NCI-H128 (cell line): ENCODE results near the gene ARHGEF39.
A peak's percentile ranks its signal among the peaks of the same experiment; 100 is the strongest.
"Not testable (repeated sequence)": the region's sequence is repeated elsewhere in the genome, so short reads cannot be mapped to it uniquely, and the experiment has no call there.

Source experiments
- DNase-seq: peaks from one replicate; lab custom pipeline; 2025; ENCODE audit not compliant: unreplicated experiment; lab: John Stamatoyannopoulos, UW

The ARHGEF39 gene

DNA sequence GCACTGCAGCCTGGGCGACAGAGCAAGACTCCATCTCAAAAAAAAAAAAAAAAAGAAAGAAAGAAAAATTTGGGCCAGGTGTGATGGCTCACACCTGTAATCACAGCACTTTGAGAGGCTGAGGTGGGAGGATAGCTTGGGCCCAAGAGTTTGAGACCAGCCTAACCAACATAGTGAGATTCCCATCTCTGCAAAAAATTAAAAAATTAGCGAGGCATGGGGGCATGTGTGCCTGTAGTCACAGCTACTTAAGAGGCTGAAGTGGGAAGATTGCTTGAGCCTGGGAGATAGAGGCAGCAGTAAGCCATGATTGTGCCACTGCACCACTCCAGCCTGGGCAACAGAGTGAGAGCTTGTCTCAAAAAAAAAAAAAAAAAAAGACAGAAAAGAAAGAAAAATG, 11.4 kb downstream of the ARHGEF39 start:
- DNase-seq = no peak

DNA sequence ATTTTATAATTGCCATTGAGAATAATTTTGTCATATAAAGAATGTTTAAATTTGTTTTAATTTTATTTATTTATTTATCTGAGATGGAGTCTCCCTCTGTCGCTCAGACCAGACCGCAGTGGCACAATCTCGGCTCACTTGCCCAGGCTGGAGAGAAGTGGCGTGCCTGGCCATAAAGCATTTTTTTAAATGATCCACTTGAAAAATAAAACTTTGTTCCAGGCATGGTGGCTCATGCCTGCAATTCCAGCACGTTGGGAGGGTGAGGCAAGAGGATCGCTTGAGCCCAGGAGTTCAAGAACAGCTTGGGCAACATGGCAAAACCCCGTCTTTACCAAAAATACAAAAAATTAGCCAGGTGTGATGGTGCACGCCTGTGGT, 12.2 kb downstream of the ARHGEF39 start:
- no peak for DNase-seq

DNA sequence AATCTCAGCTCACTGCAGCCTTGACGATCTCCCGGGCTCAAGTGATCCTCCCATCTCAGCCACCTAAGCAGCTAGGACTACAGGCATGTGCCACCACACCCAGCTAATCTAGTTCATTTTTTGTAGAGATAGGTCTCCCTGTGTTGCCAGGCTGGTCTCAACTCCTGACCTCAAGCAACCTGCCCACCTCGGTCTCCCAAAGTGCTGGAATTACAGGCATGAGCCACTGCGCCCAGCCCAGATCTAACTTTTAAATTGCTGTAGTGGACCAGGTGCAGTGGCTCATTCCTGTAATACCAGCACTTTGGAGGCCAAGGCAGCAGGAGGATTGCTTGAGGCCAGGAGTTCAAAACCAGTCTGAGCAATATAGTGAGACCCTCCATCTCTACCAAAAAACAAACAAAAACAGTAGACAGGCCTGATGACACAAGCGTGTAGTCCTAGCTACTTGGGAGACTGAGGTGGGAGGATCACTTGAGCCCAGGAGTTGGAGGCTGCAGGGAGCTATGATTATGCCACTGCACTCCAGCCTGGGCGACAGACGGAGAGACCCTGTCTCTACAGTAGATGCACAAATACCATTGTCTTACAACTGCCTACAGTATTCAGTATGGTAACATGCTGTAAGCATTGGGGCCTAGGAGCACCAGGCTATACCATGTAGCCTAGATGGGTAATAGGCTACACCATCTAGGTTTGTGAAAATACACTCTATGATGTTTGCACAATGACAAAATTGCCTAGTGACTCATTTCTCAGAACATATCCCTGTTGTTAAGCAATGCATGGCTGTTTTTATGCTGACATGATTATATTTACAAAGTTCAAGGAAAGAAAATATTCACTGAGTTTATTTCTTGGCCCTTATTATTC, 12.8 kb downstream of the ARHGEF39 start:
- no peak for DNase-seq

DNA sequence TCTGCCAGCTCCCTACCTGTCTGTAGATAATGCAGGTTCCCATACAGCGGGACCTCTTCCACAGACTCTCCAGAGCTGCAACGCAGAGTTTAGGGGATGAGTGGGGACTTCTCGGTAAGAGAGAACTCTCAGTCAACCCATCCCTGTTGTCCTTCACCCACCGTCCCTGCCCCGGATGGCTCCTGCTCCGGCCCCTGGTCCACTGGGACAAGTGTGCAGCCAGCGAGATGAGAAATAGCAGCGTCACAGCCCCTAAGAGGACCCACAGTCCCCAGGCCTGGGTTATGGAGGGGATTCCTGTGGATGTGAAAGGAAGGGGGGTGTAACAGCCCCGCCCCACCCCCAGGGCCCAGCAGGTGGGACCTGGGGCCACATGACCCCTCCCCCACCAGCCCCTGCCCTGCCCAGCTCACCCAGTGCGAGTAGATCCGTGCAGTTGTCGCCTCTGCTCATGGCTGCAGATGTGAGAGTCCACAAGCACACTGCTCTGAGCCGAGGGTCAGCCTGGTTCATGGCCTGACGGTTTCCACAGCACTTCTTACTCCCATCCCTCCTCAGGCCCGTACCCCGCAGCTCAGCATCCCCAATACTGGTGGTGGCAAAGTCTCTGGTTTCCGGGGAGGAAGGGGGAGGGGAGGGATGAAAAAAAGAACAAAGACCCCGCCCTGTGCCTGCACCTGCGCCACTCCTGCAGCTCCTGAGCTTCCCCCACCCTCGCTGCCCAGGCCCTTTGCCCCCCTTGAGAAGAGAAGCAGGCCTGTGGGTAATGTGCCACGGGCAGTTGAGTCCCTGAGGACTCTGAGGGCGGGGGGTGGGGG, 14.4 kb downstream of the ARHGEF39 start, which contains the start of gene SIT1:
SIT1 (minus strand) TSS at position 591 of the 818 bp plus-strand sequence; CDS start at position 513, 78 bp downstream.
- DNase-seq = no peak

DNA sequence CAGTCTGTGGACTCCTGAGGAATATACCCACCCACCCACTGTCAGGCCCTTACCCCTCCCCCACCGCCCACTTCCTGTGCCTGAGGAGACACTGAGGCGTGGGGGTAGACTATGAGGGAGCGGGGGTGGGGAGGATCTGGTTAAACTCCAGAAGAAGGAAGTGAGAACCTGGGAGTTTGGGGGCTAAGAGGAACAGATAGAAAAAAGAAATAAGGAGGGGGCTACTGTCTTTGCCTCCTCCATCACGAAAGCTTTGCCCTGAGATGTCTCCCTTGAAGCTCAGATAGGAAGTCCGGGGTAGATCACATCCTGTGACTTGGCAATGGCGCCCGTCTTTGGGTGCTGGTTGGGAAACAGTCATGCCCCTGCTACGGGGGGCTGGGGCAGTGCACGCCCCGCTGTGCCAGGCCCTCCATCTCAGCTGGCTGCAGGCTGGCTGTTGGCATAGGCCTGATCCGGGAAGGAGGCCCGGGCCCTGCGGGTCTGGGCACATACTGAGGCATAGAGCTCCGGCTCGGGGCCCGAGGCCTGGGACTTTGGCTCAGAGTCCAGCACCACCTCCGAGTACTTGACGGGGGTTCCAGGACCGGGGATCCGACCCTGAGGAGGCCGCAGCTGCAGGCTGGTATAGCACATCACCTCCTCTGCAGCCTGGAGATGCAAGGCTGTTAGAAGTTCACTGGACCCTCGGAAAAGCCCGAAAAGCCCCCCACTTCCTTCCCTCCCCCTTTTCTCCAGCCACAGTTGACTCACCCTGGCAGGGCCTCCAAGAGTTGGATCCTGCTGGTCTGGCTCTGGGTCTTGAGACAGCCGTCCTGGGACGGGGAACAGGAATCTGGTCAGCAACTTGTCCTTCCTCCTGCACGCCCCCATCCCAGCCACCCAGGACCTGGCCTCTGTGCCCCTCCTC, 15.3 kb downstream of the ARHGEF39 start:
- DNase-seq = no peak

DNA sequence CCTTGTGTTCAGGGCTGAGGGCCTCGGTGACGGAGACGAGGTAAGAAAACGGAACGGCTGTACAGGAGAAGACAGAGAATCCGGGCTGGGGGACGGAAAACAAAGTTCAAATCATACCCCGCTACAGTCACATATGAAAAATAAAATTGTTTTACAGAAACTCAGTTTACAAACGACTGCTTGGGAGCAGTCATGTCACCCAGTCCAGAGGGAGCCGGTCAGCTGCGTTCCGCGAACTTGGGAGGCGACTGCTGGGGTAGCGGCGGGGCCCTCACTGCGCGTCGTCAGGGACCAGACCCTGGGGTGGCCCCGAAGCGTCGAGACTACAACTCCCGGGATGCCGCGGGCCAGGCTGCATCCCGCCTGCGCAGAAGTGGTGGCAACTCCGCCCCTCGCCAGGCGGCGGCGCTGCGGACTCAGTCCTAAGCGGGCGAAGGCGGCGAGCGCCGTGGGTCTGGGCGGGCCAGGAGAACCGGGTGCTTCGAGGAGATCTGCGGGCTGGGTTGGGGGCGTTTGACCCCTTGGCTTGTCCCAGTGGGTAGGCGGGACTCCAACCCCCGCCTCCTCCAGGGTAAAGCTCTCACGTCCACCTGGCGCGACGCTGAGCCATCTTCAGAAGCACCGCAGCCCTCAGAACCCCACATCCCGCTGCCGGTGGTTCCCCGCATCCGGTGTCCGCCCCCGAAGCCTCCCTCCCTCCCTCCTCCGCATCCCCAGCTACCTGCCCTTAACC, 18.3 kb downstream of the ARHGEF39 start:
- DNase-seq = peak; percentile 80

DNA sequence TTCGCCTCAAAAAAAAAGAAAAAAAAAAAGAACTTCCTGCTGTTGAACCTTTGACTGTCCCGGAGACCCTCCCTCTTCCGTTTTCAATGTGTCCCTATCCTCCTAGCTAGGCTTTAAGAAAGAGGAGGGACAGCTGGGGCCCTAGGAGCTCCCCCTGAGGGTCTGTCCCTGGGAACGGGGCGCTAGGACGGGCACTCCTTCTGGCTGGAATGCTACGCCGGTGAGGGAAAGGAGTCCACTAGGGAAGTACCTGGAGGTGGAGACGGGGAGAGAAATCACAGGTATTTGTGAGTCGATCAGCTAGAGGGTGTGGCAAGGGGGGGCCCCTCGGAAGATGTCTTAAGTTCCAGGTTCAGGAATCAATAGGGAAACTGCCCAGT, 18.9 kb downstream of the ARHGEF39 start:
- peak; percentile 30 for DNase-seq

DNA sequence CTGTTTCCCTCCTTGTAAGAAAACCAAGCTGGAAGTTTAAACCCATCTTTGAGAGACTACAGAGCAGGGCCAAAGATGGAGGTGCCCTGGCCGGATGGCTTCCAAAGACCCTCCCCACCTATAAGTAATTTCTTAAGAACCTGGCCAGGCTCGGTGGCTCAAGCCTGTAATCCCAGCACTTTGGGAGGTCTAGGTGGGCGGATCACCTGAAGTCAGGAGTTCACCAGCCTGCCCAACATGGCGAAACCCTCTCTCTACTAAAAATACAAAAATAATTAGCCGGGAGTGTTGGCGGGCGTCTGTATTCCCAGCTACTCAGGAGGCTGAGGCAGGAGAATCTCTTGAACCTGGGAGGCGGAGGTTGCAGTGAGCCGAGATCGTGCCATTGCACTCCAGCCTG, 19.3 kb downstream of the ARHGEF39 start:
- DNase-seq = not testable (repeated sequence)

DNA sequence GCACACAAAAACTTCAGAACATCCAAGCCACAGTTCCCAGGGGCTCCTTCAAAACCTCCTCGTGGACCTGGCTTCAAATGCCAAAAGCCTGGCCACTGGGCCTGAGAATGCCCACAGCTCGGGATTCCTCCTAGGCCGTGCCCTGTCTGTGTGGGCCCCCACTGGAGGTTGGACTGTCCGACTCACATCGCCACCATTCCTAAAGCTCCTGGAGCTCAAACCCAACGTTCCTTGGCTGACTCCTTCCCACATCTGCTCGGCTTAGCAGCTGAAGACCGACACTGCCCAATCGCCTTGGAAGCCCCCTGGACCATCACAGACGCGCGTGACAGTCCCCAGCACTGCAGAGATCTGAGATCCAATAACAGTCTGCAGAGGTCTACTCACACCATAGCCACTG, 21.9 kb downstream of the ARHGEF39 start:
- no peak for DNase-seq

DNA sequence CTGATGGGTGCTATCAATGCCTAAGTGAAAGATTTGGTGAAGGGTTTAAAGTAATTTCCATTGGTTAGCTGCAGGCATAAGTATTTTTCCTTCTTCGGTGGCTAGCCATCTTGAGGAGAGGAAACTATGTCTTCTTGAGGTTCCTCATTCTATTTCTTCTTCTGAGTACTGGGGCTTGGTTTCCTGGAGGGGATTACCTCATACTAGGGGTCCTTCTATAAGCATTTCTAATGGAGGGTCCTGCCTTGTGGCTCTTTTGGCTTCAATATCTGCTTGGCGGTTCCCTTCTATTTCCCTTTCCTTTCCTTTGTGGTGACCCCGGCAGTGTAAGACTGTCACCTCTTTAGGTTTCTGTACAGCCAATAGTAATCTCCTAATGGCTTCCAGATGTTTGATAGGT, 23.5 kb downstream of the ARHGEF39 start:
- DNase-seq = not testable (repeated sequence)

DNA sequence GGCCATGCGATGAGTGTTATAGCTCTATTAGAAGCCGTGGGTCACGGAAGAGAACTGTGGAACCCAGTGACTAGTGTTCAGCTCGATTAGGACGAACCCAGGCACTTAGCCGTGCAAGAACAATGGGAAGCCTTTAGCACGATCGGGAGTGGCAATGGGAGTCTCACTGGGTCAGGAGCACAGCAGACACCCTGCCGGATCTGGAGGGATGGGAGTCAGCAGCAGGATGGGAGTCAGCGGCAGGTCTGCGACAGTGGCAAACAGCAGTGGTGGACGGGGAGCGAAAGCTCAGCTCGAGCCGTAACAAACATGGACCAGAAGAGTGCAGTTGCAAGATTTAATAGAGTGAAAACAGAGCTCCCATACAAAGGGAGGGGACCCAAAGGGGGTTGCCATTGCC, 24.6 kb downstream of the ARHGEF39 start:
- DNase-seq = not testable (repeated sequence)

DNA sequence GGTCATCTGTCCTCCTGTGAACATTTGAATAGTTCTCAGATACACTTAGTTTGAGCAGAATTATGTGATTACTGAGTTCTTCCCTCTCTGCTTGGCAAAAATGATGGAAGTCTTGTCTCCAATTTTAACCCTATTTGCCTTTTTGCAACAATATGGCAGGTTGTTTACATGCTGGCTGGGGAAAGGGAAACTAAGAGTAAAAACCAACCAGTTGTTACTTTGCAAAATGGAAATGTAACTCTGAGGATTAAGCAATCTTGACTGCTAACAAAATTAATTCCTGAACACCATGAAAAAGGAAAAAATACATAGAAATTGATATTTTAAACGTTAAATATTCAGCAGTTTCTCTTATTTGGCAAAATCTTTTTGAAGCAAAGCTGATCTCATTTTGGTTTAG, 25.4 kb downstream of the ARHGEF39 start:
- DNase-seq = no peak

DNA sequence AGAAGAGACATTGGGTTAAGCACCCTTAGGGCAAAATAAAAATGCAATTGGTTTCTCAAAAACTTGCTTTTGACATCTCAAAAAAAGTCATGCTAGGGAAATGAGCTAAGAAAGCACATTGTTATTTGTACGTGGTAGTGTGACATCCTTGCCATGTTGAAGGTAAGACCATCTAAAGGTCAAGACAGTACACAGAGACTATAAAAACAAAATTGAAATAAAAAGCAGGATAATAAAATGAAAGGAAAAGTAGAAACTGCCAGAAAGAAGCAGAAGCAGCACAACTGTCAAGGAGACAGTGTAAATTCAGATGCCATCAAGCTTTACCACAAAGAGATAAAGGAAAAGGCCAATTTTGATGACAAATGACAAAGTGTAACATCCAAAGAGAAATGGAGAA, 25.8 kb downstream of the ARHGEF39 start:
- not testable (repeated sequence) for DNase-seq

DNA sequence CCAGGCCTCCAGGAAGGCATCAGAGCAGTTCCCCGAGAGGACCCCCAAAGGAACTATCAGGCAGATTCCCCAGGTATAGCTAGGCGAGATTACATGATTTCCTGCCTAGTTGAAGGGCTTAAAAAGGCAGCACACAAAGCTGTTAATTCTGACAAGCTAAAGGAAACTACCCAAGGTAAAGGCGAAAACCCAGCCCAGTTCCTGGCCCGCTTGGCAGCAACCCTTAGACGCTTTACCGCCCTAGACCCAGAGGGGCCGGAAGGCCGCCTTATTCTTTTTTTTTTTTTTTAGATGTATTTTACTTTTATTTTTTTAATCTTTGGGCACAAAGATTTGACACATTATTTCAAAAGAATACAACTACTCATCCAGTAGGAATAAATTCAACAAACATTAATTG, 26.2 kb downstream of the ARHGEF39 start:
- not testable (repeated sequence) for DNase-seq

DNA sequence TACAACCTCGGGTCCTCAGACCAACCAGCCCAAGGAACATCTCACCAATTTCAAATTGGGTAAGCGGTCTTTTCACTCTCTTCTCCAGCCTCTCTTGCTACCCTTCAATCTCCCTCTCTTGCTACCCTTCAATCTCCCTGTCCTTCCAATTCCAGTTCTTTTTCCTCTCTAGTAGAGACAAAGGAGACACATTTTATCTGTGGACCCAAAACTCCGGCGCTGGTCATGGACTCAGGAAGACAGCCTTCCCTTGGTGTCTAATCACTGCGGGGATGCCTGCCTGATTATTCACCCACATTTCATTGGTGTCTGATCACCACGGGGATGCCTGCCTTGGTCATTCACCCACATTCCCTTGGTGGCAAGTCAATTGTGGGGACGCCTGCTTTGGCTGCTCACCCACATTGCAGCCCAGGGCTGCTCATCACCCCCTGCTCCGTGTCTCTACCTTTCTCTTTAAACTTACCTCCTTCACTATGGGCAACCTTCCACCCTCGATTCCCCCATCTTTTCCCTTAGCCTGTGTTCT, 27.5 kb downstream of the ARHGEF39 start:
- not testable (repeated sequence) for DNase-seq

DNA sequence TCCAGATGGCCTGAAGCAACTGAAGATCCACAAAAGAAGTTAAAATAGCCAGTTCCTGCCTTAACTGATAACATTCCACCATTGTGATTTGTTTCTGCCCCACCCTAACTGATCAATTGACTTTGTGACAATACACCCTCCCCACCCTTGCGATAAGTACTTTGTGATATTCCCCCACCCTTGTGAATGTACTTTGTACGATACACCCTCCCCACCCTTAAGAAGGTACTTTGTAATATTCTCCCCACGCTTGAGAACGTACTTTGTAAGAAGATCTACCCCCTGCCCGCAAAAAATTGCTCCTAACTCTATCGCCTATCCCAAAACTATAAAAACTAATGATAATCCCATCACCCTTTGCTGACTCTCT, 28.1 kb downstream of the ARHGEF39 start:
- not testable (repeated sequence) for DNase-seq

DNA sequence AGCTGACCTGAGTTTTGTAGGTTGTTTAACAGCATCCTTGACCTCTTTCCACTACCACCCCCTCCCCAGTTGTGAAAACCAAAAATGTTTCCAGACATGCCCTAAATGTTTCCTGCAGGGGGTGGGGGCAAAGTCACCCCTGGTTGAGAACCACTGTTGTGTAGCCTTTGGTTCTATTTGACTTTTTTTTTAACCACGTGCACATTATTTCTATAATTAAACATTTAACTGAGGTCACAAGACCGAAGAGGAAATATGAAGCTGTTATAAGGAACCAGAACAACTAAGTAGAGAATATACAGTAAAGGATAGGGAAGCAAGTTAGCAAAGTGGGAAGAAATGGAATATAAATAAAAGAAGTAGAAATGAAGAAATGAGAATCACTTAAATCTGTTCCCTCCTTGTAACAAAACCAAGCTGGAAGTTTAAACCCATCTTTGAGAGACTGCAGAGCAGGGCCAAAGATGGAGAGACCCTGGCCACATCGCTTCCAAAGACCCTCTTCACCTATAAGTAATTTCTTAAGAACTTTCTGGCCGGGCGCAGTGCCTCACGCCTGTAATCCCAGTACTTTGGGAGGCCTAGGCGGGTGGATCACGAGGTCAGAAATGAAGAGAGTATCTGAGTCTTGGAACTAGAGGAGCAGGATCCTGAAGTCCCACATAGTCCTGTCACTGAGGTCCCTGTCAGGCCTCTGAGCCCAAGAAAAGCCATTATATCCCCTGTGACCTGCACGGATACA, 28.7 kb downstream of the ARHGEF39 start:
- no peak for DNase-seq

DNA sequence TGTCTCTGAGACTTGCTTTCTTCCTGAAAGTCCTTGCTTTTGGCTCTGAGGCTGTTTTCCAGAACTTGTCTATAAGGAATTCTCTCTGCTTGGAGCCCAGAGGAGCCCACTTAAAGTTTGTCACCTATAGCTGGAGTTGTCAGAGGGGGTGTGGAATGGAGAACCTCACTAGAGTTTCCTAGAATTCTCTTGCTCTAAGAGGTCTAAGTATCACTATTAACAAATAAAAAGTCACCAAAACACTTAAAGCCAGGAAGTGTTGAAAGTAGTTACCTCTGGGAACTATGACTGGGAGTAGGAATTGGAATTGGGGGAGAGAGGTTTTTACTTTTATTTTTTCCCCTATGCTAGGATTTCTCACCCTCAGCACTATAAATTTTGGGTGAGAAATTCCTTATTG, 29.3 kb downstream of the ARHGEF39 start:
- no peak for DNase-seq

DNA sequence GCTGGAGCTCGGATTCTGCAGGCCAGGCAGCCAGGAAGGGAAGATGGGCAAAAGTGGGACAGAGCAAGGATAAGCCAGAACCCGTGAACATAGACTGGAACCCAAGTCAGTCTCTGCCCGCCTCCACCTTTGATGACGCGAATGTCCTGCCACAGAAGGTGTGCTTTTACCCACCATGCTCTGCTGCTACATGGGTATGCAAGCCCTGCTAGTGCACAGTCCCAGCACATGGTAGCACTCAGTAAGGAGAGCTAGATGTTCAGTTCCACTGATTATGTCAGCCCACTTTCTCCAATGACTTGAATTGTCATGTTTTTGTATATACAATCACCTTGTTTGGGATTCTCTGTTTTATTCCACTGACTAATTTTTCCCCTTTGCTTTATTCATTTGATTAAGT, 35.4 kb downstream of the ARHGEF39 start:
- no peak for DNase-seq
